Esophagus squamous epithelium (tissue), 4 donors: ENCODE results near the gene RNF112.

ENCODE experiments used
- CTCF ChIP-seq, 6 experiments: fragments of 450-650 bp in 4 of 6; fragments of 200-600 bp in 2 of 6; sonication (generic) in 2 of 6; IDR thresholded peaks; one replicate each; pipeline ENCODE4 v1.5.1; 2016 to 2019; ENCODE audit warnings: antibody characterized with exemption in 6 of 6, mild to moderate bottlenecking in 4 of 6, moderate library complexity in 4 of 6
- POLR2A ChIP-seq, 4 donors: fragments of 450-650 bp; IDR thresholded peaks; one replicate each; pipeline ENCODE4 v1.6.1; 2017; ENCODE audit warnings: antibody characterized with exemption in 4 of 4, mild to moderate bottlenecking in 4 of 4, moderate library complexity in 3 of 4

- TF ChIP-seq POLR2A (IDR thresholded peaks at IDR 0.05) (no peak), CTCF (IDR thresholded peaks at IDR 0.05) (no peak)
Observed at GRCh38 chr17:19383681-19384470, 27.2 kb upstream of the RNF112 start.
